Neuronal stem cell (in vitro differentiated cells): ENCODE measurements around the gene HERPUD2.

Source experiments
- DNase-seq: peaks from one replicate; pipeline ENCODE4 v3.0.0-alpha.2; 2013; ENCODE audit warnings: low spot score
- H2AFZ ChIP-seq: one replicate; pipeline ENCODE4 v1.6.1; 2013; ENCODE audit warnings: mild to moderate bottlenecking, low read length, inconsistent platforms
- H2AK5ac ChIP-seq: 2 replicates; pipeline ENCODE4 v1.6.1; 2013; ENCODE audit warnings: low read depth, mild to moderate bottlenecking, inconsistent platforms, low read length, moderate library complexity, mixed read lengths
- H2BK120ac ChIP-seq: 2 replicates; pipeline ENCODE4 v1.6.1; 2013; ENCODE audit warnings: low read depth, mild to moderate bottlenecking, inconsistent platforms, low read length, moderate library complexity, mixed read lengths
- H2BK12ac ChIP-seq: one replicate; pipeline ENCODE4 v1.6.1; 2013; ENCODE audit warnings: low read length, inconsistent platforms
- H2BK15ac ChIP-seq: 2 replicates; pipeline ENCODE4 v1.6.1; 2013; ENCODE audit warnings: mild to moderate bottlenecking, low read length, inconsistent platforms, mixed read lengths
- H2BK5ac ChIP-seq: one replicate; pipeline ENCODE4 v1.6.1; 2013; ENCODE audit warnings: inconsistent platforms, mild to moderate bottlenecking, low read length, moderate library complexity
- H3K14ac ChIP-seq: one replicate; pipeline ENCODE4 v1.6.1; 2013; ENCODE audit warnings: low read length, inconsistent platforms
- H3K18ac ChIP-seq: 2 replicates; pipeline ENCODE4 v1.6.1; 2013; ENCODE audit warnings: low read length, inconsistent platforms
- H3K23ac ChIP-seq: 2 replicates; pipeline ENCODE4 v1.6.1; 2013; ENCODE audit warnings: low read depth, mild to moderate bottlenecking, mixed read lengths, low read length, inconsistent platforms; ENCODE audit not compliant: poor library complexity
- H3K27ac ChIP-seq: replicated peaks from 3 replicates; pipeline ENCODE4 v1.5.1; 2013; ENCODE audit warnings: low read length, inconsistent platforms
- H3K27me3 ChIP-seq, 3 experiments: 2 replicates each; pipeline ENCODE4 v1.6.1; 2013; ENCODE audit warnings: low read length in 3 of 3, mild to moderate bottlenecking in 2 of 3, inconsistent platforms in 1 of 3, low read depth in 1 of 3, mixed read lengths in 1 of 3, moderate library complexity in 1 of 3; ENCODE audit not compliant: control insufficient read depth in 3 of 3, insufficient read depth in 3 of 3
- H3K36me3 ChIP-seq, 2 donors: replicated peaks in 1 of 2; 2 replicates each; pipeline ENCODE4 v1.6.1; 2013; ENCODE audit warnings: low read length in 2 of 2; ENCODE audit not compliant: control insufficient read depth in 2 of 2, insufficient read depth in 2 of 2
- H3K4ac ChIP-seq: 2 replicates; pipeline ENCODE4 v1.6.1; 2013; ENCODE audit warnings: inconsistent platforms, mild to moderate bottlenecking, low read length, moderate library complexity
- H3K4me1 ChIP-seq, 2 donors: 1 replicate in 1 of 2; 2 replicates in 1 of 2; pipeline ENCODE4 v1.6.1; 2013; ENCODE audit warnings: low read length in 2 of 2, low read depth in 1 of 2; ENCODE audit not compliant: control insufficient read depth in 2 of 2, insufficient read depth in 1 of 2
- H3K4me2 ChIP-seq: one replicate; pipeline ENCODE4 v1.6.1; 2013; ENCODE audit warnings: mild to moderate bottlenecking, low read length, inconsistent platforms; ENCODE audit not compliant: insufficient read depth, poor library complexity, severe bottlenecking
- H3K4me3 ChIP-seq, 2 donors: 2 replicates each; pipeline ENCODE4 v1.5.1; 2013; ENCODE audit warnings: low read length in 2 of 2, mild to moderate bottlenecking in 2 of 2, inconsistent platforms in 1 of 2, moderate library complexity in 1 of 2
- H3K79me1 ChIP-seq: one replicate; pipeline ENCODE4 v1.6.1; 2013; ENCODE audit warnings: low read depth, mild to moderate bottlenecking, inconsistent platforms, low read length, moderate library complexity
- H3K9ac ChIP-seq: one replicate; pipeline ENCODE4 v1.6.1; 2013; ENCODE audit warnings: mild to moderate bottlenecking, low read depth, low read length, inconsistent platforms; ENCODE audit not compliant: poor library complexity
- H3K9me3 ChIP-seq, 2 donors: replicated peaks in 1 of 2; 2 replicates each; pipeline versions ENCODE3 to v1.6.1; 2013; ENCODE audit warnings: low read length in 2 of 2, mild to moderate bottlenecking in 2 of 2, inconsistent platforms in 1 of 2, low read depth in 1 of 2, mixed read lengths in 1 of 2, moderate library complexity in 1 of 2; ENCODE audit not compliant: control insufficient read depth in 2 of 2, insufficient read depth in 1 of 2
- H4K8ac ChIP-seq: one replicate; pipeline ENCODE4 v1.6.1; 2013; ENCODE audit warnings: low read depth, mild to moderate bottlenecking, inconsistent platforms, low read length, moderate library complexity
- H4K91ac ChIP-seq: one replicate; pipeline ENCODE4 v1.6.1; 2013; ENCODE audit warnings: low read length, low read depth, mild to moderate bottlenecking, inconsistent platforms; ENCODE audit not compliant: poor library complexity
- WGBS, 2 donors: extraction: QIAGEN DNeasy Blood & Tissue Kit; methylation state at CpG; one replicate each; pipeline ENCODE4 v1.1.7; 2013; ENCODE audit warnings: missing lambda C conversion rate in 2 of 2, mixed read lengths in 1 of 2; ENCODE audit not compliant: insufficient read length in 2 of 2, insufficient replicate concordance in 1 of 2; ENCODE audit errors: extremely low coverage in 2 of 2; 5-methylcytosine and 5-hydroxymethylcytosine counted together

The HERPUD2 gene

GRCh38 chr7:35718047-35718446 is 23.1 kb upstream of the HERPUD2 start:
- Histone ChIP-seq H3K4me1 (peaks cover 2 to 3% of the 10 kb centered on the region in 2 donors), H4K8ac (no peak overlapping the region), H2AK5ac (no peak overlapping the region), H3K4me3 (no peak overlapping the region), H3K27me3 (no peaks in the 10 kb centered on the region), H2AFZ (no peak overlapping the region), H3K79me1 (no peaks in the 10 kb centered on the region), H3K4me2 (no peak overlapping the region), H4K91ac (no peak overlapping the region), H3K27ac (no peak overlapping the region), H2BK15ac (no peak overlapping the region), H2BK5ac (no peak overlapping the region), H2BK12ac (no peak overlapping the region), H2BK120ac (no peak overlapping the region), H3K23ac (no peak overlapping the region), H3K9me3 (no peaks in the 10 kb centered on the region), H3K14ac (no peak overlapping the region), H3K4ac (no peak overlapping the region), H3K18ac (no peak overlapping the region), H3K9ac (no peak overlapping the region), H3K36me3 (no peaks in the 10 kb centered on the region)
- DNase-seq = no peak
- no CpG with 5 or more reads among the region's 1 CpG for WGBS, 2 donors

GRCh38 chr7:35717516-35717915 is 22.6 kb upstream of the HERPUD2 start:
- no peak overlapping the region for H2AFZ ChIP-seq
- H3K4me3 ChIP-seq = no peak overlapping the region

GRCh38 chr7:35717013-35717412 is 22.1 kb upstream of the HERPUD2 start:
- Histone ChIP-seq H3K4me3 (no peak overlapping the region), H3K79me1 (no peaks in the 10 kb centered on the region), H2BK120ac (no peak overlapping the region), H4K91ac (no peak overlapping the region), H3K4me2 (no peak overlapping the region), H2BK15ac (no peak overlapping the region), H3K27me3 (no peaks in the 10 kb centered on the region), H2AFZ (no peak overlapping the region), H2BK12ac (no peak overlapping the region), H3K36me3 (no peaks in the 10 kb centered on the region), H4K8ac (no peak overlapping the region), H3K14ac (no peak overlapping the region), H3K23ac (no peak overlapping the region), H2AK5ac (no peak overlapping the region), H3K4ac (no peak overlapping the region), H3K9ac (no peak overlapping the region), H3K9me3 (no peaks in the 10 kb centered on the region), H3K4me1 (peaks cover 2 to 3% of the 10 kb centered on the region in 2 donors), H2BK5ac (no peak overlapping the region), H3K27ac (no peak overlapping the region), H3K18ac (no peak overlapping the region)
- DNase-seq = no peak
- no CpG with 5 or more reads among the region's 1 CpG for WGBS, 2 donors

More at GRCh38 chr7:35717516-35717915, 22.6 kb upstream of the HERPUD2 start:
- WGBS, 2 donors = no CpG with 5 or more reads among the region's 6 CpGs
- no peak overlapping the region for H4K8ac ChIP-seq
- no peak for DNase-seq
- no peak overlapping the region for H3K4me2 ChIP-seq
- no peaks in the 10 kb centered on the region for H3K36me3 ChIP-seq
- H3K79me1 ChIP-seq = no peaks in the 10 kb centered on the region
- no peak overlapping the region for H2AK5ac ChIP-seq
- no peak overlapping the region for H3K23ac ChIP-seq
- H2BK5ac ChIP-seq = no peak overlapping the region
- H3K4ac ChIP-seq = no peak overlapping the region
- H2BK120ac ChIP-seq = no peak overlapping the region
- no peak overlapping the region for H4K91ac ChIP-seq
- H3K9ac ChIP-seq = no peak overlapping the region
- H3K18ac ChIP-seq = no peak overlapping the region
- H2BK15ac ChIP-seq = no peak overlapping the region
- H3K27me3 ChIP-seq = no peaks in the 10 kb centered on the region
- H3K14ac ChIP-seq = no peak overlapping the region
- no peak overlapping the region for H3K27ac ChIP-seq
- peaks cover 2 to 3% of the 10 kb centered on the region in 2 donors for H3K4me1 ChIP-seq
- H2BK12ac ChIP-seq = no peak overlapping the region
- H3K9me3 ChIP-seq = no peaks in the 10 kb centered on the region

GRCh38 chr7:35716038-35716803 is 21.3 kb upstream of the HERPUD2 start:
- Histone ChIP-seq H3K4ac (no peak overlapping the region), H2BK15ac (no peak overlapping the region), H3K18ac (no peak overlapping the region), H3K27ac (no peak overlapping the region), H3K27me3 (no peaks in the 10 kb centered on the region), H3K23ac (no peak overlapping the region), H3K4me3 (no peak overlapping the region), H4K91ac (no peak overlapping the region), H2BK5ac (no peak overlapping the region), H4K8ac (no peak overlapping the region), H2AK5ac (no peak overlapping the region), H3K4me2 (no peak overlapping the region), H2AFZ (peak overlapping the region; percentile 30), H3K14ac (no peak overlapping the region), H3K9me3 (no peaks in the 10 kb centered on the region), H3K79me1 (no peaks in the 10 kb centered on the region), H2BK12ac (no peak overlapping the region), H3K36me3 (no peaks in the 10 kb centered on the region), H3K4me1 (peaks cover 2 to 3% of the 10 kb centered on the region in 2 donors), H3K9ac (no peak overlapping the region), H2BK120ac (no peak overlapping the region)
- DNase-seq = no peak
- WGBS, 2 donors = no CpG with 5 or more reads among the region's 5 CpGs
